Measurements from ENCODE around the gene LSM3.

DNA sequence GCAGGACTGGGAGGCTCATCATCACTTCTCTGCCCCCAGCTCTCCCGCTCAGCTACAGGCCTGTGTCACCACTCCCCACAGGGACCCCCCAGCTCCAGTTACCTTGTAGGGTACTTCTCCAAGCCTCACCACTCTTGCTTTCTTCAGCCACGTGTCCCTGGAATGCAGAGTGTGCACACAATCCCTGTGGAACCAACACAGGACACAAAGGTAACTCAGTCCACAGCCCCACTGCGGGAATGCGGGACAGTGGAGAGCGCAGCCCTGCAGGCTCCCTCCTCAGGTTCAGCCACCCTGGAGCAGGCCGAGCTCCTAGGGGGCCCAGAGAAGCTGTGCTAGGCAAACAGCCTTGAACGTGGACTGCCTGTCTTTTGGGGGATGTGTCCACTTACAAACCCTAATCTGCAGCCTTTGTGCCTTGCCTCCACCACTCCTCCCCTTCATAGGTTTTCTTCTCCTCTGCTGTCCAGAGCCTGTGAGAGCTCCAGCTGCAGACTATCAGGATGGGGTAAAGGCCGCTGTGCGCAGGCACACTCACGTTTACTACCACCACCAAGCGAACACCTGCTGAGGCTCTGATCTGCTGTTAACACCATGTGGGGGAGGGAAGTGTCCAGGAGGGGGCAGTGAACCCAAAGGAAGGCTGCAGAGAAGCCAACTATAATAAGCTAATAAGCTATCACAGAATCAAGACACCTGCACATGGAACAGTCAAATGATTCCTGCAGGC is 26.2 kb upstream of the LSM3 start:
- TF ChIP-seq, protein P1, sequence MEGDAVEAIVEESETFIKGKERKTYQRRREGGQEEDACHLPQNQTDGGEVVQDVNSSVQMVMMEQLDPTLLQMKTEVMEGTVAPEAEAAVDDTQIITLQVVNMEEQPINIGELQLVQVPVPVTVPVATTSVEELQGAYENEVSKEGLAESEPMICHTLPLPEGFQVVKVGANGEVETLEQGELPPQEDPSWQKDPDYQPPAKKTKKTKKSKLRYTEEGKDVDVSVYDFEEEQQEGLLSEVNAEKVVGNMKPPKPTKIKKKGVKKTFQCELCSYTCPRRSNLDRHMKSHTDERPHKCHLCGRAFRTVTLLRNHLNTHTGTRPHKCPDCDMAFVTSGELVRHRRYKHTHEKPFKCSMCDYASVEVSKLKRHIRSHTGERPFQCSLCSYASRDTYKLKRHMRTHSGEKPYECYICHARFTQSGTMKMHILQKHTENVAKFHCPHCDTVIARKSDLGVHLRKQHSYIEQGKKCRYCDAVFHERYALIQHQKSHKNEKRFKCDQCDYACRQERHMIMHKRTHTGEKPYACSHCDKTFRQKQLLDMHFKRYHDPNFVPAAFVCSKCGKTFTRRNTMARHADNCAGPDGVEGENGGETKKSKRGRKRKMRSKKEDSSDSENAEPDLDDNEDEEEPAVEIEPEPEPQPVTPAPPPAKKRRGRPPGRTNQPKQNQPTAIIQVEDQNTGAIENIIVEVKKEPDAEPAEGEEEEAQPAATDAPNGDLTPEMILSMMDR (IDR thresholded peaks at IDR 0.05; ENCODE audit: poor library complexity), result peak; percentile 6
- TF ChIP-seq EZH2 (IDR thresholded peaks at IDR 0.05; ENCODE audit: borderline replicate concordance), result no peak
- TF ChIP-seq EZH2phosphoT487 (IDR thresholded peaks at IDR 0.05; ENCODE audit: low read depth, severe bottlenecking, unreplicated experiment), result no peak

All from hepatocyte (in vitro differentiated cells).